ENCODE measurements around the gene RNF227.

DNA sequence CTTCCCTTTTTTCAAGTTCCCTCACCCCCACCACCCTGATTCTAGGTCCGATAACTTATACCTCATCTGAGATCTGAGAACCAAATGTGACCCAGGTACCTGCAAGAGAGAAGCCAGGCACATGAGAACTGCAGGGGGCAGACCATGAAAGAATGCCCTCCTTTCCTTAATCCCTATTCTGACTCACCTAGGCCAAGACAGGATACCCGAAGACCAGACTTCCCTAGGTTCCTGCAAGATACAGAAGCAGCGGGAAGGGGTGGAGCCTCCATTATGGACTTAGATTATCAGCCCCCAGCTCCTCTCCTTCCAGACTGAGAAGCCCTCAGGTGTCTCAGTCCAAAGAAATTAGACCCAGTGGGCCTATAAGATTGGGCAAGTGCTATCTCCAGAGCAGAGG is 11.5 kb upstream of the RNF227 start:
- no peak for TF ChIP-seq EP300 (IDR thresholded peaks at IDR 0.05)
- TF ChIP-seq POLR2A (IDR thresholded peaks at IDR 0.05): no peak

Data from sigmoid colon (tissue), 4 donors.